DOHH2 (cell line): ENCODE data around the gene CRHR1.

Experiments used
- EZH2phosphoT487 ChIP-seq: fragments of 200-600 bp; sonication (generic); IDR thresholded peaks from 2 replicates; pipeline ENCODE4 v1.6.1; 2017; ENCODE audit warnings: borderline replicate concordance, mild to moderate bottlenecking, antibody characterized with exemption, low read length, moderate library complexity, mixed read lengths
- TF ChIP-seq, protein P1 (sequence below): fragments of 200-600 bp; sonication (generic); IDR thresholded peaks from one replicate; pipeline ENCODE4 v1.5.1; 2014; ENCODE audit warnings: antibody characterized with exemption, mild to moderate bottlenecking, low read depth, low read length; ENCODE audit not compliant: poor library complexity, severe bottlenecking

DNA sequence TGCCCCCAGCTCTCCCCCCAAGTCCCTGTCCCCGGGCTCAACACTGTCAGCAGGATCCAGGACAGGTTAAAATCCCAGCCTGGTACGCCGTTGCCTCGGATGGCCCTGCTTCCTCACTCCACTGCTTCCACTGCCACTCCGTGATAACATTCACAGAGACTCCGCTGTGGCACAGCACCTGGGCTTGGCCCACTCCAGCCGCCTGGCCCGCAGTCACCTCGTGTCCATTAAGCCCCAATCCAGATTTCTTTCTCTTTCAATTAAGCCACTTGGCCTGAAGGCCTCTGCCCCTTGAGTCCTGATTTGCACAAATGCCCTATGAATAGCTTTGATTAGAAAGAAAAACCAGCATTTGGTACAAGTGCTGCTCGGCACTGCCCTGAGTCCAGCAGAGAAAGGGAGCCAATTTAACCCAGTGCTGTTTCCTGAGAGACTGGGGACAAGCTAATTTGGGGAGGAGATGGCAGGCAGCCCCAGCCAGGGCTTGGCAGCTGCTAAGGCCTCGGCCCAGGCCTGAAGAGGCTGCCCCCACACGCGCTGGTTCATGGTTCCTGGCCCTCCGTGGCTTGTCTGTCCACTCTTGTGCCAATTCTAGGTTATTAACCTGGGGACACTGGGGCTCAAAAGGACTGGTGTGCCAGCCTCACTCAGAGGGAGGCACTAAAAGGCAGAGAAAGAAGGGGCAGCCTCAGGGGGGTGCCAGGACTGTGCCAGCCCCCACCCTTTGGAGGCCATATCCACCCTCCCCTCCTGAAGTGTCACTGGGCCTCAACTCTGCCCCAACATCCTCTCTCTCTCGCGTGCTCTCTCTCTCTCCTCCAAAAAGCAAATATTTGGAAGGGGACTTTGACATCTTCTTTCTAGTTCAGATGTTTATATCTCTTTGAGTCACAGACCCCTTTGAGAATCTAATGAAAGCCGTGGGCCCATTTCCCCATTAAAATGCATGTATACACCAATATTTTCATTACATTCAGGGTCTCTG, 30.8 kb downstream of the CRHR1 start:
- TF ChIP-seq, protein P1, sequence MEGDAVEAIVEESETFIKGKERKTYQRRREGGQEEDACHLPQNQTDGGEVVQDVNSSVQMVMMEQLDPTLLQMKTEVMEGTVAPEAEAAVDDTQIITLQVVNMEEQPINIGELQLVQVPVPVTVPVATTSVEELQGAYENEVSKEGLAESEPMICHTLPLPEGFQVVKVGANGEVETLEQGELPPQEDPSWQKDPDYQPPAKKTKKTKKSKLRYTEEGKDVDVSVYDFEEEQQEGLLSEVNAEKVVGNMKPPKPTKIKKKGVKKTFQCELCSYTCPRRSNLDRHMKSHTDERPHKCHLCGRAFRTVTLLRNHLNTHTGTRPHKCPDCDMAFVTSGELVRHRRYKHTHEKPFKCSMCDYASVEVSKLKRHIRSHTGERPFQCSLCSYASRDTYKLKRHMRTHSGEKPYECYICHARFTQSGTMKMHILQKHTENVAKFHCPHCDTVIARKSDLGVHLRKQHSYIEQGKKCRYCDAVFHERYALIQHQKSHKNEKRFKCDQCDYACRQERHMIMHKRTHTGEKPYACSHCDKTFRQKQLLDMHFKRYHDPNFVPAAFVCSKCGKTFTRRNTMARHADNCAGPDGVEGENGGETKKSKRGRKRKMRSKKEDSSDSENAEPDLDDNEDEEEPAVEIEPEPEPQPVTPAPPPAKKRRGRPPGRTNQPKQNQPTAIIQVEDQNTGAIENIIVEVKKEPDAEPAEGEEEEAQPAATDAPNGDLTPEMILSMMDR: no peak
- TF ChIP-seq EZH2phosphoT487: no peak
